Measurements from ENCODE around the gene PRSS53.

DNA sequence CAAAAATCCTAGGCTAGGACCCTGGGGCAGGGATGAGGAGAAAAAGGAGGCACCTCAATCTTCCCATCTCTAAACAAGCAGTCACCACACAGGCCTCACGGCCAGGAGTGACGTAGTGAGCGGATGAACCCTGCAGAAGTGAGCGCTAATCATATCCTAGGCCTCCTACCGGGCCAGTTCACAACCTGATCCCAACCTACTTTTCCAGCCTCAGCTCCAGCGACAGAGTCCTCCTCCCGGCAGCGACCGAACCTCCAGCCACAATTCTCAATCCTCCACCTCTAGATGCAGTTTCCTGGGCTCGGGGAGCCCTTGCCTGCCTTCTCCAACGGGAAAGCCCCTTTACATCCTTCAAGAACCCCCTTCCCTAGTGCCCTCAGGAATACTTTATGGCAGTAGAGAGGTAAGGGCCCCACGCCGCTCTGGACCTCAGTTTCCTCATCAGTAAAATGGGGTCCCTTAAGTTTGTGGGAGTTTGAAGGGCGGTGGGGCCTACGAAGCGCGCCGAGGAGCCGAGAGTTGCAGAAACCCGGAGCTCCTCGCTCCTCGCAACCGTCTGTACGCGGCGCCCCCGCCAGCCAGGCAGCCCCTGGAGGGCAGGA, 16.1 kb downstream of the PRSS53 start:
- TF ChIP-seq POLR2AphosphoS5 (IDR thresholded peaks at IDR 0.05) (no peak), POLR2A (IDR thresholded peaks at IDR 0.05) (no peak), CTCF (IDR thresholded peaks at IDR 0.05) (no peak), EP300 (IDR thresholded peaks at IDR 0.05) (no peak)

Data from sigmoid colon (tissue), 4 donors.